H9 (cell line): ENCODE data around the gene EMX2. TPM values are rescaled to one million over a fixed set of nuclear protein-coding genes. Genes with fewer than 3 reads are reported as not detected.

ENCODE experiments used
- DNase-seq: peaks from one replicate; pipeline ENCODE4 v3.0.0-alpha.2; 2017
- H2AFZ ChIP-seq: one replicate; pipeline ENCODE4 v1.6.1; 2013; ENCODE audit warnings: mild to moderate bottlenecking, low read length, control low read depth, moderate library complexity
- H2AK5ac ChIP-seq: 2 replicates; pipeline ENCODE4 v1.6.1; 2013; ENCODE audit warnings: low read length, control low read depth, mixed read lengths; ENCODE audit not compliant: insufficient read length
- H2BK120ac ChIP-seq: one replicate; pipeline ENCODE4 v1.6.1; 2013; ENCODE audit warnings: low read depth, mild to moderate bottlenecking, low read length, control low read depth, inconsistent platforms; ENCODE audit not compliant: poor library complexity, severe bottlenecking
- H2BK12ac ChIP-seq: 2 replicates; pipeline ENCODE4 v1.6.1; 2013; ENCODE audit warnings: low read length, control low read depth, mixed read lengths, low read depth; ENCODE audit not compliant: insufficient read length
- H2BK15ac ChIP-seq: 2 replicates; pipeline ENCODE4 v1.6.1; 2013; ENCODE audit warnings: low read depth, low read length, control low read depth
- H2BK20ac ChIP-seq: one replicate; pipeline ENCODE4 v1.6.1; 2013; ENCODE audit warnings: low read depth, mild to moderate bottlenecking, low read length, control low read depth, inconsistent platforms; ENCODE audit not compliant: poor library complexity, severe bottlenecking
- H2BK5ac ChIP-seq: 2 replicates; pipeline ENCODE4 v1.6.1; 2013; ENCODE audit warnings: low read length, control low read depth, mixed read lengths; ENCODE audit not compliant: insufficient read length
- H3K14ac ChIP-seq: 2 replicates; pipeline ENCODE4 v1.6.1; 2013; ENCODE audit warnings: low read length, control low read depth; ENCODE audit not compliant: insufficient read depth
- H3K18ac ChIP-seq: 2 replicates; pipeline ENCODE4 v1.6.1; 2013; ENCODE audit warnings: low read depth, mild to moderate bottlenecking, mixed read lengths, low read length, control low read depth; ENCODE audit not compliant: insufficient read length
- H3K23ac ChIP-seq: 2 replicates; pipeline ENCODE4 v1.6.1; 2013; ENCODE audit warnings: low read length, control low read depth, mixed read lengths, low read depth; ENCODE audit not compliant: insufficient read length
- H3K23me2 ChIP-seq: 2 replicates; pipeline ENCODE4 v1.6.1; 2013; ENCODE audit warnings: low read depth, mild to moderate bottlenecking, mixed read lengths, low read length, control low read depth; ENCODE audit not compliant: insufficient read length, poor library complexity, severe bottlenecking
- H3K27ac ChIP-seq: 2 replicates; pipeline ENCODE4 v1.5.1; 2013; ENCODE audit warnings: low read length, control low read depth, mixed read lengths, low read depth; ENCODE audit not compliant: insufficient read length
- H3K27me3 ChIP-seq: 2 replicates; pipeline ENCODE4 v1.6.1; 2013; ENCODE audit warnings: low read length, control low read depth, inconsistent platforms; ENCODE audit not compliant: insufficient read depth
- H3K4ac ChIP-seq: 2 replicates; pipeline ENCODE4 v1.6.1; 2013; ENCODE audit warnings: low read depth, mild to moderate bottlenecking, control low read depth, inconsistent platforms, low read length, moderate library complexity
- H3K4me1 ChIP-seq: 2 replicates; pipeline ENCODE4 v1.6.1; 2013; ENCODE audit warnings: low read length, control low read depth, inconsistent platforms; ENCODE audit not compliant: insufficient read depth
- H3K4me2 ChIP-seq: 2 replicates; pipeline ENCODE4 v1.6.1; 2013; ENCODE audit warnings: low read length, control low read depth, mixed read lengths; ENCODE audit not compliant: insufficient read length, insufficient read depth
- H3K56ac ChIP-seq: 2 replicates; pipeline ENCODE4 v1.6.1; 2013; ENCODE audit warnings: low read depth, mild to moderate bottlenecking, mixed read lengths, low read length, control low read depth; ENCODE audit not compliant: insufficient read length
- H3K79me1 ChIP-seq: 2 replicates; pipeline ENCODE4 v1.6.1; 2013; ENCODE audit warnings: low read depth, mild to moderate bottlenecking, moderate library complexity, low read length, control low read depth, inconsistent platforms; ENCODE audit not compliant: insufficient read depth, poor library complexity, severe bottlenecking
- H3K79me2 ChIP-seq: 2 replicates; pipeline ENCODE4 v1.6.1; 2013; ENCODE audit warnings: low read length, control low read depth, inconsistent platforms; ENCODE audit not compliant: insufficient read depth
- H3K9ac ChIP-seq: 2 replicates; pipeline ENCODE4 v1.6.1; 2013; ENCODE audit warnings: low read length, control low read depth, mixed read lengths; ENCODE audit not compliant: insufficient read length; ENCODE audit errors: extremely low read depth
- H3K9me3 ChIP-seq: one replicate; pipeline ENCODE4 v1.6.1; 2013; ENCODE audit warnings: low read depth, low read length, inconsistent platforms; ENCODE audit not compliant: control insufficient read depth
- H3T11ph ChIP-seq: one replicate; pipeline ENCODE4 v1.6.1; 2013; ENCODE audit warnings: mild to moderate bottlenecking, low read length, control low read depth, inconsistent platforms
- H4K20me1 ChIP-seq: one replicate; pipeline ENCODE4 v1.6.1; 2013; ENCODE audit not compliant: control insufficient read depth, insufficient read length, insufficient read depth
- H4K5ac ChIP-seq: 2 replicates; pipeline ENCODE4 v1.6.1; 2013; ENCODE audit warnings: low read depth, mild to moderate bottlenecking, mixed read lengths, low read length, control low read depth; ENCODE audit not compliant: insufficient read length
- H4K8ac ChIP-seq: replicated peaks from 2 replicates; pipeline ENCODE4 v1.6.1; 2013; ENCODE audit warnings: low read length, control low read depth, mixed read lengths, low read depth; ENCODE audit not compliant: insufficient read length
- H4K91ac ChIP-seq: 2 replicates; pipeline ENCODE4 v1.6.1; 2013; ENCODE audit warnings: low read depth, mild to moderate bottlenecking, moderate library complexity, mixed read lengths, low read length, control low read depth; ENCODE audit not compliant: insufficient read length
- H3K27ac Mint-ChIP-seq, 3 experiments: 2 replicates in 2 of 3; 3 replicates in 1 of 3; pipeline ENCODE4 v1.8.0; 2020 to 2021; ENCODE audit warnings: mixed read lengths in 3 of 3, mild to moderate bottlenecking in 1 of 3, moderate library complexity in 1 of 3
- H3K27me3 Mint-ChIP-seq: 2 replicates; pipeline ENCODE4 v1.8.0; 2021; ENCODE audit warnings: low read depth, mild to moderate bottlenecking, moderate library complexity, mixed read lengths
- H3K36me3 Mint-ChIP-seq, 3 experiments: 2 replicates in 2 of 3; 3 replicates in 1 of 3; pipeline ENCODE4 v1.8.0; 2020 to 2021; ENCODE audit warnings: low read depth in 3 of 3, mixed read lengths in 3 of 3; ENCODE audit not compliant: insufficient read depth in 1 of 3
- H3K4me1 Mint-ChIP-seq, 2 experiments: 2 replicates each; pipeline ENCODE4 v1.8.0; 2020; ENCODE audit warnings: mixed read lengths in 2 of 2
- H3K4me3 Mint-ChIP-seq, 2 experiments: 2 replicates in 1 of 2; 3 replicates in 1 of 2; pipeline ENCODE4 v1.8.0; 2020 to 2021; ENCODE audit warnings: mild to moderate bottlenecking in 2 of 2, mixed read lengths in 2 of 2, moderate library complexity in 1 of 2
- H3K9me3 Mint-ChIP-seq, 2 experiments: 2 replicates in 1 of 2; 3 replicates in 1 of 2; pipeline ENCODE4 v1.8.0; 2020; ENCODE audit warnings: mild to moderate bottlenecking in 2 of 2, mixed read lengths in 2 of 2, moderate library complexity in 1 of 2
- CTCF ChIP-seq: fragments of 200-600 bp; sonication (generic); conservative IDR thresholded peaks from 3 replicates; pipeline ENCODE4 v1.8.0; 2021; ENCODE audit warnings: antibody characterized with exemption, mild to moderate bottlenecking
- WGBS: extraction: QIAGEN DNeasy Blood & Tissue Kit; methylation state at CpG from one replicate; pipeline ENCODE4 v1.1.7; 2013; ENCODE audit warnings: missing lambda C conversion rate, low lambda C conversion rate, mixed read lengths; ENCODE audit not compliant: insufficient read length; ENCODE audit errors: extremely low coverage; 5-methylcytosine and 5-hydroxymethylcytosine counted together
- total RNA-seq: library from RNA; stranded (reverse); gene quantifications from 2 replicates; pipeline ENCODE4 v1.2.1, GENCODE V29; 2021

EMX2 gene
- total RNA-seq, 1 experiment from 2014 or later, result not detected

DNA sequence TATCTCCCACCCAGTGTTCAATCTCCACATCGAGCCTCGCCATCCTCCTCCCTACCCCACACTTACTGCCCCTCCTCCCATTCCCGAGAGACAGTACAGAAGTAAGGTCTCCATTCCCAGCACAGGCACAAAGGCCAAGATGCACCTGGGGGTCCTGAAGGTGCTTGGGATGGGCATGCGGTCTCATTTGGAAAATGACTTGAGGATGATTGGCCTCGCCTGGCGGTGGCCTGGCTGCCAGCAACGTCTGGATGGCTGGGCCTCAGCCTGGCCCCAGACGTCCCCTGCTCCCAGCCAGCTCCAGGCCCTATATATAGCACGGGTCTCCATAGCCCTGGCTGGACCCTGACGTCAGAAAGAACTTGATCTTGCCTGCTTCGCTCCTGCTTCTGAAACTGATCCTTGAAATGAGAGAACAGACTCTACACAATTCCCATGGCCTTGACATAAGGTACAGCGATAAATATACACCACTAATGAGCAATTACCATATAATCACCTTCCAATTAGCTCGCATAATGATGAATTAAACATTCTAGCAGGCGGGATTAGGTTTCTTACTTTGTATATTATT is 11.8 kb downstream of the EMX2 start:
- no peak overlapping the region for H3T11ph ChIP-seq
- no peak overlapping the region for H2BK15ac ChIP-seq
- H4K5ac ChIP-seq, result no peak overlapping the region
- no CpG with 5 or more reads among the region's 14 CpGs for WGBS
- no peaks in the 10 kb centered on the region for H3K79me1 ChIP-seq
- H3K4me1 Mint-ChIP-seq, result peaks cover 16 to 37% of the 10 kb centered on the region in 2 experiments
- H3K56ac ChIP-seq, result no peak overlapping the region
- no peak overlapping the region for H2AK5ac ChIP-seq
- H2BK5ac ChIP-seq, result no peak overlapping the region
- peak overlapping the region; percentile 32 for H3K4me2 ChIP-seq
- no peak overlapping the region for H2AFZ ChIP-seq
- no peak overlapping the region for H3K4ac ChIP-seq
- H3K18ac ChIP-seq, result no peak overlapping the region
- H2BK12ac ChIP-seq, result no peak overlapping the region
- H3K27me3 ChIP-seq, result peaks cover 72% of the 10 kb centered on the region
- no peak overlapping the region for H3K27ac ChIP-seq
- no peak overlapping the region for H4K8ac ChIP-seq
- H4K91ac ChIP-seq, result no peak overlapping the region
- no peaks in the 10 kb centered on the region for H3K36me3 Mint-ChIP-seq
- H3K9me3 Mint-ChIP-seq, result peaks cover 0 to 5% of the 10 kb centered on the region in 2 experiments; a peak in 3 of 5 replicates
- H2BK20ac ChIP-seq, result no peak overlapping the region
- peak overlapping the region in 1 of 2 experiments; percentile 73; a peak in 4 of 5 replicates for H3K4me3 Mint-ChIP-seq
- no peaks in the 10 kb centered on the region; the same call in 1 of the 2 replicates for H3K4me1 ChIP-seq
- H3K23me2 ChIP-seq, result no peaks in the 10 kb centered on the region
- no peak overlapping the region for H3K14ac ChIP-seq
- no peak for TF ChIP-seq CTCF
- H3K27me3 Mint-ChIP-seq, result peaks cover 98% of the 10 kb centered on the region
- no peak for DNase-seq
- no peak overlapping the region for H3K27ac Mint-ChIP-seq
- no peak overlapping the region for H2BK120ac ChIP-seq
- H3K79me2 ChIP-seq, result no peaks in the 10 kb centered on the region
- no peaks in the 10 kb centered on the region for H3K9me3 ChIP-seq
- H3K9ac ChIP-seq, result no peak overlapping the region
- no peak overlapping the region for H3K23ac ChIP-seq
- H4K20me1 ChIP-seq, result peaks cover 4% of the 10 kb centered on the region
